HG03432 (cell line): ENCODE measurements around the gene SUSD2.
"Not testable (repeated sequence)": the region's sequence is repeated elsewhere in the genome, so short reads cannot be mapped to it uniquely, and the experiment has no call there.

Experiments used
- ATAC-seq: cut with Tn5 transposase; IDR thresholded peaks from one replicate; pipeline ENCODE4 v1.9.1; 2021; ENCODE audit warnings: mild to moderate bottlenecking, moderate library complexity; ENCODE audit not compliant: unreplicated experiment

The SUSD2 gene

GRCh38 chr22:24209016-24209415 lies 27.7 kb downstream of the SUSD2 start:
- no peak for ATAC-seq

GRCh38 chr22:24209687-24210086 lies 28.4 kb downstream of the SUSD2 start:
- ATAC-seq: no peak

- ATAC-seq: not testable (repeated sequence)
Measured at GRCh38 chr22:24210409-24210808, 29.1 kb downstream of the SUSD2 start.

GRCh38 chr22:24211716-24212115 lies 30.4 kb downstream of the SUSD2 start:
- ATAC-seq: not testable (repeated sequence)

- ATAC-seq: not testable (repeated sequence)
Measured at GRCh38 chr22:24213111-24213510, 31.8 kb downstream of the SUSD2 start.

- no peak for ATAC-seq
Measured at GRCh38 chr22:24214467-24215285, 33.4 kb downstream of the SUSD2 start.

GRCh38 chr22:24216541-24217209 lies 35.4 kb downstream of the SUSD2 start:
- ATAC-seq: no peak

GRCh38 chr22:24217384-24217783 lies 36.1 kb downstream of the SUSD2 start:
- no peak for ATAC-seq

GRCh38 chr22:24219750-24220149 lies 38.5 kb downstream of the SUSD2 start:
- ATAC-seq: no peak

- ATAC-seq: no peak
Measured at GRCh38 chr22:24224468-24224867, 43.2 kb downstream of the SUSD2 start.

- no peak for ATAC-seq
Measured at GRCh38 chr22:24225044-24225601, 43.8 kb downstream of the SUSD2 start.

GRCh38 chr22:24225951-24226350 lies 44.7 kb downstream of the SUSD2 start:
- no peak for ATAC-seq

- no peak for ATAC-seq
Measured at GRCh38 chr22:24230911-24231656, 49.8 kb downstream of the SUSD2 start.

- no peak for ATAC-seq
Measured at GRCh38 chr22:24231706-24232105, 50.4 kb downstream of the SUSD2 start.

GRCh38 chr22:24232124-24232523 lies 50.8 kb downstream of the SUSD2 start:
- no peak for ATAC-seq

GRCh38 chr22:24232725-24233124 lies 51.4 kb downstream of the SUSD2 start:
- ATAC-seq: no peak

GRCh38 chr22:24233235-24233634 lies 51.9 kb downstream of the SUSD2 start:
- no peak for ATAC-seq

- no peak for ATAC-seq
Measured at GRCh38 chr22:24233816-24234215, 52.5 kb downstream of the SUSD2 start.

- no peak for ATAC-seq
Measured at GRCh38 chr22:24235315-24235714, 54.0 kb downstream of the SUSD2 start.

- ATAC-seq: no peak
Measured at GRCh38 chr22:24236656-24237055, 55.4 kb downstream of the SUSD2 start.

- not testable (repeated sequence) for ATAC-seq
Measured at GRCh38 chr22:24238101-24238694, 56.9 kb downstream of the SUSD2 start.
